Mucosa of descending colon (tissue), 3 donors: ENCODE results near the gene TMEM25. TPM values are rescaled to one million over a fixed set of nuclear protein-coding genes. Genes with fewer than 3 reads are reported as not detected.
"Not testable (repeated sequence)": the region's sequence is repeated elsewhere in the genome, so short reads cannot be mapped to it uniquely, and the experiment has no call there.

Experiments
- ATAC-seq: fragments of 200-7000 bp; cut with Tn5 transposase; one replicate; pipeline ENCODE4 v1.9.1; 2020; ENCODE audit warnings: mild to moderate bottlenecking, moderate library complexity
- DNase-seq, 3 donors: peaks; one replicate each; pipeline ENCODE4 v3.0.0-alpha.2; 2020
- H3K36me3 ChIP-seq: fragments of 200-600 bp; one replicate; pipeline ENCODE4 v1.8.0; 2021; ENCODE audit warnings: low read depth, mild to moderate bottlenecking
- H3K4me1 ChIP-seq: fragments of 200-600 bp; one replicate; pipeline ENCODE4 v1.8.0; 2021; ENCODE audit warnings: low read depth, mild to moderate bottlenecking
- H3K4me3 ChIP-seq: fragments of 200-600 bp; one replicate; pipeline ENCODE4 v1.8.0; 2021; ENCODE audit warnings: mild to moderate bottlenecking
- H3K9me3 ChIP-seq: fragments of 200-600 bp; one replicate; pipeline ENCODE4 v1.8.0; 2021; ENCODE audit warnings: mild to moderate bottlenecking
- intact Hi-C, 2 donors: fragments of 100-400 bp; cut with DNase I in 1 of 2; cut with micrococcal nuclease in 1 of 2; formaldehyde crosslinking; loops; one replicate each; pipeline versions ENCODE4 v1.11.0 to v1.11.1; 2022; cut with DNase I, micrococcal nuclease
- total RNA-seq, 3 donors: library from RNA; stranded (reverse); fragmentation: NEBNext Ultra II Directional in 2 of 3; extraction: Animal tissue kit (Norgen Biotek cat#: 25700) in 2 of 3; gene quantifications; one replicate each; pipeline versions ENCODE4 v1.2.1 to v1.2.4, GENCODE V29; 2021 to 2023
- TF ChIP-seq, protein P1 (sequence below): fragments of 200-600 bp; IDR thresholded peaks from one replicate; pipeline ENCODE4 v1.8.0; 2022; ENCODE audit warnings: antibody characterized with exemption, mild to moderate bottlenecking
- donor health status: DM: no; HTN: no; CAD: no; lungs with moderate emphysema.
- donor health status: DM: no; HTN: no; CAD: no.
- donor health status: DM: no; HTN: yes; CAD: no.

The TMEM25 gene
- total RNA-seq, 3 donors from 2014 or later, result 7.8 to 18.0 (median 8.5) TPM

DNA sequence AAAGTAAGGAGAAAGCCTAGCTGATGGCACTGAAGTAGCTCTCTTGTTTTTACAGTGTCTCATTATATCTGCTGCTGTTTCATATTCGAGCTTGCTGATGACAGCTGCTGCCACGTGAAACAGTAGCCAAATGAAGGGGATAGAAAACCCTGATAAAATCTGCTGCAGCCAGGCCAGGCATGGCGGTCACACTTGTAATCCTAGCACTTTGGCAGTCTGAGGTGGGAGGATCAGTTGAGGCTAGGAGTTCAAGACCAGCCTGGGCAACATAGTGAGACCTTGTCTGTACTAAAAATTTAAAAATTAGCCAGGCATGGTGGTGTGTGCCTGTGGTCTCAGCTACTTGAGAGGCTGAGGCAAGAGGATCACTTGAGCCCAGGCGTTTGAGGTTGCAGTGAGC, 21.3 kb downstream of the TMEM25 start:
- H3K4me3 ChIP-seq, result no peak overlapping the region
- H3K36me3 ChIP-seq, result no peaks in the 10 kb centered on the region
- ATAC-seq, result no peak
- TF ChIP-seq, protein P1, sequence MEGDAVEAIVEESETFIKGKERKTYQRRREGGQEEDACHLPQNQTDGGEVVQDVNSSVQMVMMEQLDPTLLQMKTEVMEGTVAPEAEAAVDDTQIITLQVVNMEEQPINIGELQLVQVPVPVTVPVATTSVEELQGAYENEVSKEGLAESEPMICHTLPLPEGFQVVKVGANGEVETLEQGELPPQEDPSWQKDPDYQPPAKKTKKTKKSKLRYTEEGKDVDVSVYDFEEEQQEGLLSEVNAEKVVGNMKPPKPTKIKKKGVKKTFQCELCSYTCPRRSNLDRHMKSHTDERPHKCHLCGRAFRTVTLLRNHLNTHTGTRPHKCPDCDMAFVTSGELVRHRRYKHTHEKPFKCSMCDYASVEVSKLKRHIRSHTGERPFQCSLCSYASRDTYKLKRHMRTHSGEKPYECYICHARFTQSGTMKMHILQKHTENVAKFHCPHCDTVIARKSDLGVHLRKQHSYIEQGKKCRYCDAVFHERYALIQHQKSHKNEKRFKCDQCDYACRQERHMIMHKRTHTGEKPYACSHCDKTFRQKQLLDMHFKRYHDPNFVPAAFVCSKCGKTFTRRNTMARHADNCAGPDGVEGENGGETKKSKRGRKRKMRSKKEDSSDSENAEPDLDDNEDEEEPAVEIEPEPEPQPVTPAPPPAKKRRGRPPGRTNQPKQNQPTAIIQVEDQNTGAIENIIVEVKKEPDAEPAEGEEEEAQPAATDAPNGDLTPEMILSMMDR, result no peak
- no peak for DNase-seq
- H3K9me3 ChIP-seq, result no peaks in the 10 kb centered on the region
- no peaks in the 10 kb centered on the region for H3K4me1 ChIP-seq
- intact Hi-C loops, result no loop called here

DNA sequence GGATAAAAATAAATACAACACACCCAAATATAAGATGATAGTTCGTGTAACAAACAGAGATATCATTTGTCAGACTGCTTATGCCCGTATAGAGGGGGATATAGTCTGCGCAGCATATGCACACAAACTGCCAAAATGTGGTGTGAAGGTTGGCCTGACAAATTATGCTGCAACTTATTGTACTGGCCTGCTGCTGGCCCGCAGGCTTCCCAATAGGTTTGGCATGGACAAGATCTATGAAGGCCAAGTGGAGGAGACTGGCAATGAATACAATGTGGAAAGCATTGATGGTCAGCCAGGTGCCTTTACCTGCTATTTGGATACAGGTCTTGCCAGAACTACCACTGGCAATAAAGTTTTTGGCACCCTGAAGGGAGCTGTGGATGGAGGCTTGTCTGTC, 29.8 kb downstream of the TMEM25 start:
- Histone ChIP-seq H3K4me3 (no peak overlapping the region), H3K9me3 (no peaks in the 10 kb centered on the region), H3K36me3 (no peaks in the 10 kb centered on the region), H3K4me1 (peaks cover 4% of the 10 kb centered on the region)
- TF ChIP-seq, protein P1, result no peak
- intact Hi-C loops, result no loop called here
- no peak for ATAC-seq
- DNase-seq, result no peak

DNA sequence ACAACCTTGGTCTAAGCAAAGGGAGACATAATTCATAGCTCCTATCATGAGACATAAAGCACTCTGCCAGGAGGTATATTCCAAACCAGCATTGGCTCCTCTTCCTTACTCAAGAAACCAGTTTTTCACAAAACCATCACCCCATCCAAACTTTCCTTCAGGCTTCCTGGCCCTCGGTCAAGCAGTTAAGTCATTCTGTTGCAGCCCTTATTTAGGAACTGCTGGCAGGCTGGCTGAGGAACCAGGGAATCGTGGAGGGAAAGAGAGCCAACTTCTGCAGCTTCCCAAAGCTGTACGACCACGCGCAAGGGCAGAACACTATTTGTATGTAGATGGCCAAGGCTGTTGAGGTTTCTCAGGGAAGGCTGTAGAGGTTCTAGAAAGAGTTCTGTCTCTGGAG, 34.1 kb downstream of the TMEM25 start:
- Histone ChIP-seq H3K36me3 (no peaks in the 10 kb centered on the region), H3K4me1 (peaks cover 4% of the 10 kb centered on the region), H3K9me3 (no peaks in the 10 kb centered on the region), H3K4me3 (no peak overlapping the region)
- peak in 1 of 3 donors; percentile 25 for DNase-seq
- TF ChIP-seq, protein P1, result no peak
- no peak for ATAC-seq
- intact Hi-C loops, result no loop called here

DNA sequence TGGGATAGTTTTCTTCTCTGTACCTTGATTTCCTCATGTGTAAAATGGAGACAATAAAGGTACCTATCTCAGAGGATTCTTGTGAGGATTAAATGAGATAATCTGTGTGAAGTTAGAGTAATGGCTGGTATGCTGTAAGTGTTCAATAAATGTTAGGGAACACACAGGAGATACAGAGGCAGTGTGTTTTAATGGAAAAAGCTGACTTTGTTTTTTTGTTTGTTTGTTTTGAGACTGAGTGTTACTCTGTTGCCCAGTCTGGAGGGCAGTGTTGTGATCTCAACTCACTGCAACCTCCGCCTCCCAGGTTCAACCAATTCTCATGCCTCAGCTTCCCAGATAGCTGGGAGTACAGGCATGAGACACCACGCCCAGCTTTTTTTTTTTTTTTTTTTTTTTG, 38.7 kb downstream of the TMEM25 start:
- DNase-seq (no peak), ATAC-seq (no peak)
- TF ChIP-seq, protein P1, result no peak
- no peak overlapping the region for H3K4me3 ChIP-seq
- peaks cover 13% of the 10 kb centered on the region for H3K4me1 ChIP-seq
- no peaks in the 10 kb centered on the region for H3K9me3 ChIP-seq
- H3K36me3 ChIP-seq, result no peaks in the 10 kb centered on the region
- intact Hi-C loops, result no loop called here

DNA sequence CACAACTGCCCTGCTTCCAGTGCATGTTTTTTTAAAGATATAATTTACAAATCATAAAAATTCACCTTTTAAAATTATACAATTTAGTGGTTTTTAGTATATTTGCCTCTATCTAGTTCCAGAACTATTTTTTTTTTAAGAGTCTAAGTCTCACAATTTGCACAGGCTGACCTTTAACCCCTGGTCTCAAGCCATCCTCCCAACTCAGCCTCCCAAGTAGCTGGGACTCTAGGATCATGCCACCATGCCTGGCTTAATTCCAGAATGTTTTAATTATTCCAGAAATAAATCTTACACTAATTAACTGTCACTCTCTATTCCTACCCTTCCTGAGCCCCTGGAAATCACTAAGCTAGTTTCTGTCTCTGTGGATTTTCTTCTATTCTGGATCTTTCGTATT, 39.8 kb downstream of the TMEM25 start:
- intact Hi-C loops, result no loop called here
- no peak for ATAC-seq

DNA sequence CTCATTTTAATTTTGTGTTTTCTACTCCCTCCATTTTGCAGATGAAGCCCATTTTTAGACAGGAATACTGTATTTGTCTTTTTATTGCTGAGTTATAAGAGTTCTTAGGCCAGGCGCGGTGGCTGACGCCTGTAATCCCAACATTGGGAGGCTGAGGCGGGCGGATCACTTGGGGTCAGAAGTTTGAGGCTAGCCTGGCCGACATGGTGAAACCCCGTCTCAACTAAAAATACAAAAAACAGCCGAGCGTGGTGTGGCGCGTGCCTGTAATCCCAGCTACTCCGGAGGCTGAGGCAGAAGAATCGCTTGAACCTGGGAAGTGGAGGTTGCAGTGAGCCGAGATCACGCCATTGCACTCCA, 40.7 kb downstream of the TMEM25 start:
- H3K9me3 ChIP-seq, ATAC-seq, H3K36me3 ChIP-seq, intact Hi-C loops: not testable (repeated sequence)
- peak in 2 of 3 donors; percentile 37 to 53 for DNase-seq
- Histone ChIP-seq H3K4me1 (peaks cover 18% of the 10 kb centered on the region), H3K4me3 (peak overlapping the region; percentile 97)

More for the DNA sequence above, 39.8 kb downstream of the TMEM25 start:
- no peak for DNase-seq
- Histone ChIP-seq H3K36me3 (no peaks in the 10 kb centered on the region), H3K9me3 (no peaks in the 10 kb centered on the region), H3K4me1 (peaks cover 18% of the 10 kb centered on the region), H3K4me3 (no peak overlapping the region)
- TF ChIP-seq, protein P1, result no peak
